AG09319 (cell line): ENCODE measurements around the gene DPP10.
"Not testable (repeated sequence)": the region's sequence is repeated elsewhere in the genome, so short reads cannot be mapped to it uniquely, and the experiment has no call there.

Source experiments
- DNase-seq: peaks from one replicate; pipeline ENCODE4 v3.0.0-alpha.2; 2010; ENCODE audit warnings: low read depth; ENCODE audit errors: extremely low read depth
- CTCF ChIP-seq: IDR thresholded peaks from 2 replicates; pipeline ENCODE4 v1.5.1; 2011; ENCODE audit warnings: low read depth, mild to moderate bottlenecking, inconsistent platforms, low read length, moderate library complexity

The DPP10 gene

GRCh38 chr2:115077626-115078025 is 635.2 kb downstream of the DPP10 start:
- no peak for DNase-seq
- no peak for TF ChIP-seq CTCF

GRCh38 chr2:115083225-115083624 is 640.8 kb downstream of the DPP10 start:
- TF ChIP-seq CTCF: no peak
- no peak for DNase-seq

GRCh38 chr2:115083711-115084110 is 641.3 kb downstream of the DPP10 start:
- TF ChIP-seq CTCF: no peak
- DNase-seq: no peak

- TF ChIP-seq CTCF: no peak
- DNase-seq: no peak
These were observed 642.0 kb downstream of the DPP10 start for GRCh38 chr2:115084446-115084845.

GRCh38 chr2:115086051-115086620 is 643.7 kb downstream of the DPP10 start:
- not testable (repeated sequence) for DNase-seq

GRCh38 chr2:115094441-115094840 is 652.0 kb downstream of the DPP10 start:
- no peak for TF ChIP-seq CTCF
- no peak for DNase-seq

- no peak for TF ChIP-seq CTCF
- no peak for DNase-seq
These were observed 663.5 kb downstream of the DPP10 start for GRCh38 chr2:115105966-115106365.

GRCh38 chr2:115115135-115115534 is 672.7 kb downstream of the DPP10 start:
- DNase-seq: no peak
- TF ChIP-seq CTCF: no peak
